HepG2 (cell line): ENCODE results near the gene MGLL. TPM values are rescaled to one million over a fixed set of nuclear protein-coding genes. Genes with fewer than 3 reads are reported as not detected.

Source experiments
- ATAC-seq: fragments of 200-7000 bp; cut with Tn5 transposase; 3 replicates; pipeline ENCODE4 v1.9.1; 2020; ENCODE audit warnings: mild to moderate bottlenecking, moderate library complexity
- BruUV-seq: library from RNA; stranded (reverse); fragments of 400-500 nt; replicated peaks from 2 replicates; lab custom pipeline; 2021; lab: Mats Ljungman, UMichigan
- CTCF ChIA-PET: fragments of 300-600 bp; formaldehyde crosslinking; extraction: SDS; loops from one replicate; lab custom pipeline; 2021; ENCODE audit warnings: low total read pairs, inconsistent platforms, low intra/inter-chr PET ratio; lab: Yijun Ruan, JAX
- POLR2A ChIA-PET: fragments of 350-600 bp; sonication (Branson Sonifier 250); formaldehyde crosslinking; loops from one replicate; lab custom pipeline; 2020; ENCODE audit warnings: antibody characterized with exemption, inconsistent platforms; lab: Yijun Ruan, JAX
- DNase-seq: peaks from one replicate; pipeline ENCODE4 v3.0.0-alpha.2; 2015; ENCODE audit warnings: low spot score
- FAIRE-seq: peaks from 3 replicates; lab custom pipeline; 2011; peaks lifted over from hg19 to GRCh38; lab: Jason Lieb, UNC
- H2AFZ ChIP-seq: one replicate; pipeline ENCODE4 v1.6.1; 2011; ENCODE audit warnings: low read length, inconsistent platforms
- H3K27ac ChIP-seq: fragments of 300-600 bp; 3 replicates; pipeline ENCODE4 v1.8.0; 2011; ENCODE audit warnings: mixed run types, mild to moderate bottlenecking, mixed read lengths, low read length, inconsistent platforms; ENCODE audit not compliant: insufficient read depth; ENCODE audit errors: extremely low read length
- H3K27me3 ChIP-seq, 2 experiments: fragments of 200-600 bp in 1 of 2; 2 replicates in 1 of 2; 3 replicates in 1 of 2; pipeline versions ENCODE4 v1.6.0 to v1.8.0; 2011; ENCODE audit warnings: low read length in 2 of 2, mild to moderate bottlenecking in 2 of 2, moderate library complexity in 2 of 2, inconsistent platforms in 1 of 2; ENCODE audit not compliant: insufficient read depth in 2 of 2, control insufficient read depth in 1 of 2
- H3K36me3 ChIP-seq, 2 experiments: fragments of 200-600 bp in 1 of 2; replicated peaks in 1 of 2; 2 replicates in 1 of 2; 3 replicates in 1 of 2; pipeline versions ENCODE4 v1.5.1 to v1.8.0; 2011; ENCODE audit warnings: low read length in 2 of 2, inconsistent platforms in 1 of 2; ENCODE audit not compliant: insufficient read depth in 2 of 2, control insufficient read depth in 1 of 2
- H3K4me1 ChIP-seq: 2 replicates; pipeline ENCODE4 v1.5.1; 2012; ENCODE audit warnings: low read length, inconsistent platforms; ENCODE audit not compliant: insufficient read depth
- H3K4me2 ChIP-seq: 2 replicates; pipeline ENCODE4 v1.6.0; 2011; ENCODE audit warnings: low read depth, low read length, inconsistent platforms
- H3K4me3 ChIP-seq, 3 experiments: fragments of 200-600 bp in 1 of 3; sonication (generic), shearing (Covaris generic) in 1 of 3; replicated peaks in 1 of 3; 2 replicates each; pipeline ENCODE4 v1.5.1; 2011 to 2016; ENCODE audit warnings: low read length in 3 of 3, inconsistent platforms in 2 of 3, low read depth in 2 of 3, mild to moderate bottlenecking in 2 of 3, control low read depth in 1 of 3, mixed read lengths in 1 of 3; ENCODE audit not compliant: insufficient read depth in 1 of 3
- H3K79me2 ChIP-seq: one replicate; pipeline ENCODE4 v1.6.1; 2011; ENCODE audit warnings: low read length, inconsistent platforms; ENCODE audit not compliant: insufficient read depth
- H3K9ac ChIP-seq: 2 replicates; pipeline ENCODE4 v1.6.0; 2011; ENCODE audit warnings: mild to moderate bottlenecking, low read depth, low read length, inconsistent platforms; ENCODE audit not compliant: insufficient read depth
- H3K9me3 ChIP-seq: 2 replicates; pipeline ENCODE4 v1.5.1; 2012; ENCODE audit warnings: mild to moderate bottlenecking, low read length
- H4K20me1 ChIP-seq: 2 replicates; pipeline ENCODE4 v1.6.0; 2011; ENCODE audit warnings: inconsistent platforms, mild to moderate bottlenecking, low read length, moderate library complexity; ENCODE audit not compliant: insufficient read depth
- ATAD3A ChIP-seq: sonication (generic); formaldehyde crosslinking; IDR thresholded peaks from 2 replicates; pipeline ENCODE4 v1.4.0; 2020; ENCODE audit warnings: missing genetic modification reagents
- ATF4 ChIP-seq, 2 experiments: fragments of 450-650 bp in 1 of 2; sonication (generic) in 1 of 2; formaldehyde crosslinking; IDR thresholded peaks; 2 replicates each; pipeline versions ENCODE4 v1.5.0 to v1.8.0; 2020 to 2022; ENCODE audit warnings: mild to moderate bottlenecking in 1 of 2, missing genetic modification reagents in 1 of 2
- ATF7 ChIP-seq, 2 experiments: fragments of 450-650 bp in 1 of 2; sonication (generic) in 1 of 2; formaldehyde crosslinking in 1 of 2; IDR thresholded peaks; 2 replicates each; pipeline versions ENCODE4 v1.4.0 to v1.6.1; 2016 to 2020; ENCODE audit warnings: antibody characterized with exemption in 1 of 2, mild to moderate bottlenecking in 1 of 2, missing genetic modification reagents in 1 of 2
- CCAR2 ChIP-seq: fragments of 200-400 bp; formaldehyde crosslinking; optimal IDR thresholded peaks from 2 replicates; pipeline ENCODE3; 2018; ENCODE audit warnings: low read depth, mild to moderate bottlenecking, low read length, moderate library complexity
- EHMT2 ChIP-seq: fragments of 200-600 bp; sonication (generic); IDR thresholded peaks from 2 replicates; pipeline ENCODE4 v1.7.0; 2017; ENCODE audit warnings: antibody characterized with exemption, low read depth, low read length, borderline replicate concordance
- FOXC1 ChIP-seq: sonication (generic); formaldehyde crosslinking; IDR thresholded peaks from 2 replicates; pipeline ENCODE4 v1.8.0; 2022; ENCODE audit warnings: mild to moderate bottlenecking, missing genetic modification reagents, borderline replicate concordance
- FOXK1 ChIP-seq: sonication (generic); formaldehyde crosslinking; IDR thresholded peaks from 2 replicates; pipeline ENCODE4 v1.4.0; 2020; ENCODE audit warnings: low read depth, missing genetic modification reagents, borderline replicate concordance
- FOXO1 ChIP-seq: sonication (generic); formaldehyde crosslinking; IDR thresholded peaks from 2 replicates; pipeline ENCODE4 v1.4.0; 2020; ENCODE audit warnings: missing genetic modification reagents
- GFI1 ChIP-seq: sonication (generic); formaldehyde crosslinking; IDR thresholded peaks from 2 replicates; pipeline ENCODE4 v1.5.0; 2020; ENCODE audit warnings: missing genetic modification reagents, mild to moderate bottlenecking, borderline replicate concordance
- KDM6A ChIP-seq: IDR thresholded peaks from 2 replicates; pipeline ENCODE4 v1.6.1; 2016; ENCODE audit warnings: low read depth
- KLF13 ChIP-seq: sonication (generic); formaldehyde crosslinking; IDR thresholded peaks from 2 replicates; pipeline ENCODE4 v1.4.0; 2020; ENCODE audit warnings: mild to moderate bottlenecking, missing genetic modification reagents
- NFYB ChIP-seq: sonication (generic); formaldehyde crosslinking; IDR thresholded peaks from 2 replicates; pipeline ENCODE4 v1.4.0; 2020; ENCODE audit warnings: missing genetic modification reagents
- PCBP2 ChIP-seq: fragments of 200-400 bp; formaldehyde crosslinking; optimal IDR thresholded peaks from 2 replicates; pipeline ENCODE3; 2018; ENCODE audit warnings: low read length, low read depth; ENCODE audit not compliant: poor library complexity, severe bottlenecking
- RAD51 ChIP-seq: fragments of 450-650 bp; IDR thresholded peaks from 2 replicates; pipeline ENCODE4 v1.6.1; 2016; ENCODE audit warnings: borderline replicate concordance
- SALL1 ChIP-seq: sonication (generic); formaldehyde crosslinking; IDR thresholded peaks from 2 replicates; pipeline ENCODE4 v1.8.0; 2022; ENCODE audit warnings: mild to moderate bottlenecking, missing genetic modification reagents
- SAP130 ChIP-seq: IDR thresholded peaks from 2 replicates; pipeline ENCODE4 v1.6.1; 2016; ENCODE audit warnings: low read depth
- THAP8 ChIP-seq: sonication (generic); formaldehyde crosslinking; IDR thresholded peaks from 2 replicates; pipeline ENCODE4 v1.5.1; 2020; ENCODE audit warnings: missing genetic modification reagents, mild to moderate bottlenecking, borderline replicate concordance
- ZBTB20 ChIP-seq: sonication (generic); formaldehyde crosslinking; IDR thresholded peaks from 2 replicates; pipeline ENCODE4 v1.8.1; 2023; ENCODE audit warnings: missing genetic modification reagents, low read depth, mild to moderate bottlenecking, borderline replicate concordance
- ZFP37 ChIP-seq: sonication (generic); formaldehyde crosslinking; IDR thresholded peaks from 2 replicates; pipeline ENCODE4 v1.4.0; 2020; ENCODE audit warnings: missing genetic modification reagents, borderline replicate concordance
- ZFX ChIP-seq: sonication (generic); formaldehyde crosslinking; IDR thresholded peaks from 2 replicates; pipeline ENCODE4 v1.4.0; 2020; ENCODE audit warnings: mild to moderate bottlenecking, low read depth, missing genetic modification reagents, moderate library complexity
- ZNF143 ChIP-seq: sonication (generic); formaldehyde crosslinking; IDR thresholded peaks from 2 replicates; pipeline ENCODE4 v1.4.0; 2020; ENCODE audit warnings: missing genetic modification reagents
- ZNF567 ChIP-seq: sonication (generic); formaldehyde crosslinking; IDR thresholded peaks from 2 replicates; pipeline ENCODE4 v1.8.1; 2023; ENCODE audit warnings: mild to moderate bottlenecking, missing genetic modification reagents, borderline replicate concordance
- ZNF616 ChIP-seq: sonication (generic); formaldehyde crosslinking; IDR thresholded peaks from 2 replicates; pipeline ENCODE4 v1.5.0; 2020; ENCODE audit warnings: low read depth, mild to moderate bottlenecking, missing genetic modification reagents
- ZNF740 ChIP-seq: sonication (generic); formaldehyde crosslinking; IDR thresholded peaks from 2 replicates; pipeline ENCODE4 v1.4.0; 2020; ENCODE audit warnings: missing genetic modification reagents
- WGBS: methylation state at CpG from one replicate; pipeline ENCODE4 v1.1.6; 2017; ENCODE audit warnings: low lambda C conversion rate; 5-methylcytosine and 5-hydroxymethylcytosine counted together
- in situ Hi-C: cut with HindIII; loops from 2 replicates; pipeline ENCODE4 v1.10.0; 2017; ENCODE audit warnings: low pct_unique_long_range_greater_than_20kb; ENCODE audit not compliant: extremely low pct_ligation_motif_present
- intact Hi-C: fragments of 100-400 bp; cut with micrococcal nuclease; formaldehyde crosslinking; loops from one replicate; pipeline ENCODE4 v1.10.0; 2022; ENCODE audit not compliant: unreplicated experiment
- polyA plus RNA-seq, 8 experiments: library from polyadenylated mRNA; depleted of rRNA in 3 of 8; stranded (reverse) in 7 of 8; unstranded in 1 of 8; fragments of >200 nt; fragmentation: Illumina TruSeq in 4 of 8; extraction: Trizol in 4 of 8; gene quantifications; 2 replicates each; pipeline versions ENCODE4 v1.2.1 to v1.2.3, GENCODE V29; 2011 to 2016; ENCODE audit warnings: low read depth in 4 of 8, missing spikeins in 1 of 8, mixed read lengths in 1 of 8; ENCODE audit not compliant: insufficient read depth in 1 of 8
- total RNA-seq, 5 experiments: library from RNA; depleted of rRNA; stranded (reverse); fragments of >200 nt; fragmentation: Illumina TruSeq; extraction: Trizol; gene quantifications; 2 replicates each; pipeline ENCODE4 v1.2.3, GENCODE V29; 2016; ENCODE audit warnings: low read depth in 1 of 5

The MGLL gene
- total and polyA plus RNA-seq, 2 of the 13 experiments (the other 11 are each of a cell fraction or from before 2014, with no cell fraction given): not detected

GRCh38 chr3:127697551-127698240, 124.6 kb downstream of the MGLL start:
- Histone ChIP-seq H3K27me3 (peaks cover 0 to 2% of the 10 kb centered on the region in 2 experiments; a peak in 2 of 5 replicates), H3K4me1 (peaks cover 12% of the 10 kb centered on the region), H3K36me3 (no peaks in the 10 kb centered on the region), H3K79me2 (no peaks in the 10 kb centered on the region), H4K20me1 (no peaks in the 10 kb centered on the region), H3K27ac (no peak overlapping the region), H2AFZ (peak overlapping the region; percentile 20), H3K4me3 (peak overlapping the region in 2 of 3 experiments; percentile 43 to 55; a peak in 4 of 6 replicates), H3K9ac (no peak overlapping the region), H3K9me3 (no peaks in the 10 kb centered on the region), H3K4me2 (peak overlapping the region; percentile 94)
- FAIRE-seq (peak; percentile 84), ATAC-seq (peak; percentile 82), DNase-seq (peak; percentile 58)
- intact Hi-C loops (loop anchor here (10.0 kb wide), 2 partner anchors 103 to 137 kb away; partner anchors contain the start of genes MCM2 and TPRA1), in situ Hi-C loops (no loop called here)
- no TSS peak for BruUV-seq
- 9% methylated on average over 5 of the region's 16 CpGs for WGBS
- ChIA-PET CTCF (no interaction called here), POLR2A (no interaction called here)
- TF ChIP-seq CCAR2 (no peak), ZNF740 (CRISPR knock-in tag) (no peak), FOXC1 (CRISPR knock-in tag) (peak; percentile 45; the same call in 1 of the 2 replicates), ATF7 (IDR thresholded peaks at IDR 0.05) (no peak), ATF7 (CRISPR knock-in tag; IDR thresholded peaks at IDR 0.05) (no peak), ZNF616 (CRISPR knock-in tag) (no peak), ZFX (CRISPR knock-in tag) (peak; percentile 50; the same call in 1 of the 2 replicates), ZFP37 (no peak), FOXK1 (CRISPR knock-in tag) (peak; percentile 20; the same call in 1 of the 2 replicates), GFI1 (no peak), ATF4 (CRISPR knock-in tag; IDR thresholded peaks at IDR 0.05) (no peak), ZNF143 (peak; percentile 93), ZNF567 (CRISPR knock-in tag) (no peak), SALL1 (CRISPR knock-in tag) (no peak), ATAD3A (CRISPR knock-in tag) (0 out of 2 replicates have a peak, but pooled peaks have one; percentile 5), KLF13 (no peak), KDM6A (no peak), PCBP2 (no peak), EHMT2 (no peak), FOXO1 (CRISPR knock-in tag) (no peak), THAP8 (CRISPR knock-in tag) (no peak), SAP130 (CRISPR knock-in tag) (no peak; the same call in 1 of the 2 replicates), NFYB (peak; percentile 82), ZBTB20 (CRISPR knock-in tag) (no peak), RAD51 (peak; percentile 86; the same call in 1 of the 2 replicates)
